Mucosa of rectum (tissue), 2 donors: Measurements from ENCODE around the gene IRS1.

Experiments used
- H3K27ac ChIP-seq, 2 donors: one replicate each; pipeline ENCODE4 v1.7.0; 2013; ENCODE audit warnings: inconsistent platforms in 2 of 2, low read depth in 2 of 2, low read length in 2 of 2
- H3K27me3 ChIP-seq, 2 donors: one replicate each; pipeline ENCODE4 v1.7.0; 2013; ENCODE audit warnings: low read length in 2 of 2; ENCODE audit not compliant: control insufficient read depth in 2 of 2, insufficient read depth in 2 of 2
- H3K36me3 ChIP-seq, 2 donors: one replicate each; pipeline ENCODE4 v1.7.0; 2013; ENCODE audit warnings: low read length in 2 of 2; ENCODE audit not compliant: control insufficient read depth in 2 of 2, insufficient read depth in 2 of 2
- H3K4me1 ChIP-seq, 2 donors: one replicate each; pipeline ENCODE4 v1.7.0; 2013; ENCODE audit warnings: low read length in 2 of 2, mild to moderate bottlenecking in 1 of 2; ENCODE audit not compliant: control insufficient read depth in 2 of 2, insufficient read depth in 2 of 2
- H3K4me3 ChIP-seq, 2 donors: one replicate each; pipeline ENCODE4 v1.7.0; 2013; ENCODE audit warnings: low read length in 2 of 2
- H3K9ac ChIP-seq, 2 donors: one replicate each; pipeline ENCODE4 v1.7.0; 2013; ENCODE audit warnings: low read length in 2 of 2, low read depth in 1 of 2, mild to moderate bottlenecking in 1 of 2
- H3K9me3 ChIP-seq, 2 donors: one replicate each; pipeline ENCODE4 v1.7.0; 2013; ENCODE audit warnings: low read length in 2 of 2; ENCODE audit not compliant: control insufficient read depth in 2 of 2
- donor health status: healthy.
- donor health status: Normal muscosa, but diverticular disease.

Gene IRS1

DNA sequence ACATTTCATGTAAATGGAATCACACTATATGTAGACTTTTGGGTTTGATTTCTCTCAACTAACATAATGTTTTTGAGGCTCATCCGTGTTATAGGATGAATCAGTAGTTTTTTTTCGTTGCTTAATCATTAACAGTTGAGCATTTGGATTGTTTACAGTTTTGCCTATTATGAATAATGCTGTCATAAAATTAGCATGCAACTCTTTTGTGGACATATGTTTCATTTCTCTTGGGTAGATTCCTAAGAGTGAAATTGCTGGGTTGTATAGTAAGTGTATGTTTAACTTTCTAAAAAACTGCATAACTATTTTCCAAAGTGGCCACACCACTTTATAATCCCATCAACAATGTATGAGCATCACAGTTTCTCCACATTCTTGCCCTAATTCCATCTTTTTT, 28.6 kb upstream of the IRS1 start:
- Histone ChIP-seq H3K27ac (no peak overlapping the region), H3K9ac (no peak overlapping the region), H3K4me3 (no peak overlapping the region)

DNA sequence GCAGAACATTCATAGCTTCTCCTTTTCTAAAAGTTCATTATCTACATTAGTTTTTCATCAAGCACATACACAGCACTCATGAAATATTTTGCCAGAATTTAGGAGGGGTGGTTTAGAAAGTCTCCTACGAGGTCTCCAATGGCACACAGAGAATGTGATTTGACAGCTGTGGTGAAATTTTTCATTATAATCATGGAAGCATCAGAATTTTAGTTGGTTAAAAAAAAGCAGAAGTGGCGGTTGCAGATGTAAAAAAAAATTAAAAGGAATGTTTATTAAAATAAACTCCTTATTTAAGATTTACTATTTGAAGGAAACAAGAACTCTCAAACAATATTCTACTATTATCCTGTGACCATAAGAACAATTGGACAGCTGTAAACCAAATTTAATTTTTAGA, 25.4 kb upstream of the IRS1 start:
- no peak overlapping the region for H3K9ac ChIP-seq
- no peaks in the 10 kb centered on the region for H3K27me3 ChIP-seq
- no peaks in the 10 kb centered on the region for H3K9me3 ChIP-seq
- no peaks in the 10 kb centered on the region for H3K36me3 ChIP-seq
- no peak overlapping the region for H3K4me3 ChIP-seq
- H3K27ac ChIP-seq = no peak overlapping the region
- no peaks in the 10 kb centered on the region for H3K4me1 ChIP-seq

More for the DNA sequence above, 28.6 kb upstream of the IRS1 start:
- H3K36me3 ChIP-seq = no peaks in the 10 kb centered on the region
- H3K27me3 ChIP-seq = no peaks in the 10 kb centered on the region
- no peaks in the 10 kb centered on the region for H3K9me3 ChIP-seq
- H3K4me1 ChIP-seq = no peaks in the 10 kb centered on the region

DNA sequence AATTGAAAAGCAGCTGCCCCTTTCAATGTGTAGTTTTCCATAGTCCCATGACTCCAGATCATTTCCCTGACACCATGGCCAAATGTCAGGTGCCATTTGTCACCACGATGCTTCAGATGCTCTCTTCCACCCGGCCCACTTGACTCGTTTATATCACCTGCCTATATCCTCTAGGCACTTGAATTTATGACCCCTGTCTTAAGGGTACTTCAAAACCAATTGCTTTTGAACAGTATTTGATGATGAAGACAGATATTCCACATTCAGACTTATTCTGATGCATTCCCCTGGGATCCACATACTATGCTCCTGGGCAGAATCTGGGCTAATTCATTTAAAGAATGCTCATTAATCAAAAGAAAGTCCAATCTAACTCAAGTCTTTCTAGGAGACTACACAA, 19.3 kb upstream of the IRS1 start:
- Histone ChIP-seq H3K9ac (no peak overlapping the region), H3K4me3 (no peak overlapping the region), H3K36me3 (no peaks in the 10 kb centered on the region), H3K27me3 (no peaks in the 10 kb centered on the region), H3K9me3 (no peaks in the 10 kb centered on the region), H3K27ac (no peak overlapping the region), H3K4me1 (no peaks in the 10 kb centered on the region)

DNA sequence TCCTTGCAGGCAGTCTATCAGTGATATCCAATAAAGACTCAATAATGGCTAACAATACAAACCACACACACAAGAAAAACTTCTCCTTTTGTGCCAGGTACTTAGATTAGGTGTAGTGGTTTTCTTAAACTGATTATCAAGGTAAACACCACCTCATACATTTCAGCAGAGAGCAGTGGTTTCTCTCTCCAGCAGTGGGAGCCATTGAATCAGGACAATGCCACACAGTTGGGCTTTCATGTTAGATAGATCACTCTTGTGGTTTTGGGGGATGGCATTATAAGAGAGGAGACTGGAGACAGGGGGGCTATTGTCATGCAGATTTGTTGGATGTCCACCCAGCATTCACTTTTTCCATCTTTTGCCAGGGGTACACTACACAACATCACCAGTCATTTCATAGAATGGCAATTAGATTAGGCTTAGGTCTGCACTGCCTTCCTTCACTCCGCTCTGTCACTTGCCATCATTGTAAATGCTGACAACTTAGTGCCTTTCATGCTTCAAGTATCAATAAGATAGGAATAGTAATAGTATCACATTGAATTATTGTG, 13.6 kb upstream of the IRS1 start:
- Histone ChIP-seq H3K27me3 (peaks cover 0 to 3% of the 10 kb centered on the region in 2 donors), H3K9ac (no peak overlapping the region), H3K4me3 (no peak overlapping the region), H3K4me1 (no peaks in the 10 kb centered on the region), H3K9me3 (no peaks in the 10 kb centered on the region), H3K36me3 (no peaks in the 10 kb centered on the region), H3K27ac (no peak overlapping the region)

DNA sequence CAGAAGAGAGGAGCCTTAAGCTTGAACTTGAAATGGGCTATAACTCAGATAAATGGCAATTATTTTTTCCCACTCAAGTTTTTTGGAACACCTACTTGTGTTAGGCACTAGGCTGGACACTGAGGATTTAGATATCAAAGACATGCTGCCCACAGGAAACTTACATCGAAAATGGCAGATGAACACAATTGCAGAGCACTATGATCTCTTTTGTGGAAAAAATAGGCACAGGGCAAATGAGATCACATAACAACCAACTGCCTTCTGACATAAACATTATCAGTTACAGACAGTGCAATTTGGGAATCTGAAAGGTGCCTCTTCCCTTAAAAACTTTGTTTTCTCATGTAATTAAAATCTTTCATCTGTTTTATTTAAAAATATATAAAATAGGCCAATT, 3.8 kb upstream of the IRS1 start:
- Histone ChIP-seq H3K36me3 (no peaks in the 10 kb centered on the region), H3K27me3 (no peaks in the 10 kb centered on the region), H3K27ac (no peak overlapping the region), H3K9ac (no peak overlapping the region), H3K9me3 (no peaks in the 10 kb centered on the region), H3K4me1 (peaks cover 14 to 15% of the 10 kb centered on the region in 2 donors), H3K4me3 (no peak overlapping the region)

DNA sequence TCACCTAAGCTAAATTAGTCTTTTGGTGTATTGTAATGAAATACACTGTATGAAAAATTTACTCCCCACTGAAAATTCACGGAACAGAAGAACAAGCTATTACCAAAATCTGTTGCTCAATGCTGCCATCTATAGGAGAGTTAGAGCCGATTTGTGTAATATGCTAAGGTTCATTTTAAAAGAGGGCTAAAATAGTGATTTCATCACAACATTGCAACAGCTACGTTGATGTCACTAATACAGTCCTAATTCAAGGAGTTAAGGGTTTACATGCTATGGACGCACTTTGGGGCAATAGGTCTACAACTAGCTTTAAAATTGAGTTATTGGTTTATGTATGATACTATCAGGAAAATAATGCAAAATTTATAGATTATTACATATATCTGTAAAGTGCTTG, 3.0 kb upstream of the IRS1 start:
- no peak overlapping the region for H3K4me3 ChIP-seq
- no peak overlapping the region for H3K9ac ChIP-seq
- peaks cover 14 to 21% of the 10 kb centered on the region in 2 donors for H3K4me1 ChIP-seq
- H3K9me3 ChIP-seq = no peaks in the 10 kb centered on the region
- H3K27me3 ChIP-seq = no peaks in the 10 kb centered on the region
- no peak overlapping the region for H3K27ac ChIP-seq
- no peaks in the 10 kb centered on the region for H3K36me3 ChIP-seq

DNA sequence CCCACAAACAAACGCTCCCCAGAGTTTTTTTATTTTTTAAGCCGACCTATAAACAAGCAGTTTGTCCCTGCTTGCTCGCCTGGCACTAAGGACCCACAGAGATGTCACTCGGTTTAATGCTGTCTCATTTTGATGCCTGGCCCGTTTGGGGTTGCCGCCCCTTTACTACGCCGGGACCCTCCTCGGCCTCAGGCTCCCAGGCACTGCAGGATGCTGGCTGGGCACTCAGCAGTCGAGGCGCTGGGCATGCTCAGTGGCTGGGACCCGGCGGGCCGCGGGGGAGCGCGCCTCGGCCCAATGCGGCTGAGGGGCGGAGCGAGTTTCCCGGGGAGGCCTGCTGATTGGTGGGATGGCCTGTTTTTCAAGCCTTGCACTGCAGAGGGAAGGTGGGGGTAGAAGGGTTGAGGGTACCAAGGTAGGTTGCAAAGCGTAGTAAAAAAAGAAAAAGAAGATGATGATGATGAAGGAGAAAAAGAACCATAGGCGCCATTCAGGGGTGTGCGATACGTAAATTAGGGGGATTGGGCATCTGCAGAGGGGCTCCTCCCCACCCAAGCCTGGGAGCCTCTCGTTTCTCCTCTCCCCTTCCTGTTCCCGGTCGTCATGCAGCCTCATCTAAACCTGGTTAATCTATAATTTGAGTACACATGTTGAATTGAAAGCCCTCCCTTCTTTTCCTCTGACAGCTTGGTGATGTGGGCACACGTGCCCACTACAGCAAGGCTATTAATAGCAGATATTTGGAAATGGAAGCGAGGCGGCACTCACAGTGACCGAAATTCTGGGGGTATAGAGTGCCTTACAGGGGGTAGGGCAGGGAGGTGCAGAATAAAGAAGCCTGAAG, 1.5 kb upstream of the IRS1 start:
- peaks cover 20 to 23% of the 10 kb centered on the region in 2 donors for H3K4me1 ChIP-seq
- peak overlapping the region; percentile 65 to 67 for H3K27ac ChIP-seq
- no peaks in the 10 kb centered on the region for H3K9me3 ChIP-seq
- H3K36me3 ChIP-seq = no peaks in the 10 kb centered on the region
- H3K4me3 ChIP-seq = peak overlapping the region; percentile 78 to 98
- H3K27me3 ChIP-seq = no peaks in the 10 kb centered on the region
- peak overlapping the region; percentile 68 to 72 for H3K9ac ChIP-seq

DNA sequence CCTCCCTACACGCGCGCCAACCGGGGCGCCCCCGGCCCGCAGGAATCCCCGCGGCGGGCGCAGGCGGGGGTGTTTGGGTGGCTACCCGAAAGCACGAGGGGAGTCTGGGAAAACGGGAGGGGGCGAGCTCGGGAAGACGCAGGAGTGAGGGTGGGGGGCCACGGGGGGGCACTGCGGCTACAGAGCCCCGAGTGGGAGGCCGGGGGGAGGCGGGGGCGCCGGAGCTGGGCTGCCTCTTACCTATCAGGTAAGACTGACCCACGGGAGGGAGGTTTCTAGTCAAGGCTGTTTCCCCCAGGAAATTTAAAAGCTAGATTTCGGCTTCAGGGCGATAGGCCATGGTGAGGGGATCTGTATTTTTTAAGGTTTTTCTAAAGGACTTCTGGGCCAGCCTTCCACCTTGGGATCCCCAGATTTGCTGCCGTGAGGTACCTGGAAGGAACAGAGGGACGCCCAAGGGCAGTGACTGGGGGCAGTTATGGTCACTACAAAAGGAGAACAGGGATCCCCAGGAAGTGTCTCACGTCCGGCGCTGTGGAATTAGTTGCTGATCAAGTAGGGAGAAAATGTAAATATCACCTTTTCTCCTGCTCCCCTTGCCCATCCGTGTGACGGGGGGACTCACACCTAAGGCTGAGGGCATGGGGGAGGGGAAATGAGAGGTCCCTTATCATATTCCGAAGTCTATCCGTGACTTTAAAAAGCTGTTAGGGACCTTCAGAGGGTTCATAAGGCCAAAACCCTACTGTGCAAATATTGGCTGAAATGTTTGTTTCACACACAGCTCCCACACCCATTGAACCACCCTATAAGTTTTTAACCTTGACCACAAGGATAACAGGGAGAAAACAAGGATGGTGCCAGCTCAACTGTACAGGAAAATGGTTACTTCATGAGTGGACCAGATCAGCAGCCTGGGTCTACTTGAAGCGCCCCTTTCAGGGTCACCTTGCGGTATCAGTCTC, 638 bp upstream of the IRS1 start:
- H3K4me1 ChIP-seq = peaks cover 23 to 25% of the 10 kb centered on the region in 2 donors
- no peaks in the 10 kb centered on the region for H3K27me3 ChIP-seq
- H3K36me3 ChIP-seq = peaks cover 0 to 2% of the 10 kb centered on the region in 2 donors
- H3K9me3 ChIP-seq = no peaks in the 10 kb centered on the region
- H3K4me3 ChIP-seq = peak overlapping the region; percentile 78 to 98
- peak overlapping the region; percentile 65 to 67 for H3K27ac ChIP-seq
- peak overlapping the region; percentile 68 to 72 for H3K9ac ChIP-seq

DNA sequence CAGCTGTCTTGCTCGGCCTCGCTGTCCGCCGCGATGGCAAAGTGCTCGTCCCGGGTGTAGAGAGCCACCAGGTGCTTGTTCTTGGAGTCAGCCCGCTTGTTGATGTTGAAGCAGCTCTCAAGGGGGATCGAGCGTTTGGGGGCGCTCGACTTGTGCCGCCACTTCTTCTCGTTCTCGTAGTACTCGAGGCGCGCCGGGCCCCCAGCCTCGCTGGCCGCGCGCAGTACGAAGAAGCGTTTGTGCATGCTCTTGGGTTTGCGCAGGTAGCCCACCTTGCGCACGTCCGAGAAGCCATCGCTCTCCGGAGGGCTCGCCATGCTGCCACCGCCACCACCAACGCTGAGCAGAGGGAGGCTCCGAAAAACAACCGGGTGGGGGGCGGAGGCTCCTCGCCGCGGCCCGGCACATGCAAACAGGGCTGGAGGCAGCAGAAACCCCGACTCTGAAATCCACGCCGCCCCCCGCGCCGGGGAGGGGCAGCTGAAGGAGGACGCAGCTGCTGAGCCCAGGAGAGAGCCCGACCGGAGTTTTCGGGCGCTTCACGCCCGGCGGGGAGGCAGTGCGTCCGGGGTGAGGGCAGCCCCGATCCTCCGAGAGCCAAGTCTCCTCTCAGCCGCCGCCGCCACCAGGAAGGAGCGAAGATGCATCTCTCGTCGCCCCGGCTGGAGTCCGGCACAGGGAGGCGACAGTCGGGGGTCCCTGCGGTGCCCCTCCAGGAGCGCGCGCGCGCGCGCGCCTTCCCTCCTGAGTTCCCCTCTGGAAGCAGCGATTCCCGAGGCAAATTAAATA, 1.0 kb downstream of the IRS1 start:
- Histone ChIP-seq H3K4me1 (peaks cover 23 to 25% of the 10 kb centered on the region in 2 donors), H3K9ac (peak overlapping the region; percentile 60 to 73), H3K27me3 (no peaks in the 10 kb centered on the region), H3K36me3 (peaks cover 0 to 2% of the 10 kb centered on the region in 2 donors), H3K4me3 (peak overlapping the region; percentile 75 to 98), H3K9me3 (no peaks in the 10 kb centered on the region), H3K27ac (peak overlapping the region; percentile 84)
